ENCODE measurements around the gene DSCAML1.

The DSCAML1 gene

DNA sequence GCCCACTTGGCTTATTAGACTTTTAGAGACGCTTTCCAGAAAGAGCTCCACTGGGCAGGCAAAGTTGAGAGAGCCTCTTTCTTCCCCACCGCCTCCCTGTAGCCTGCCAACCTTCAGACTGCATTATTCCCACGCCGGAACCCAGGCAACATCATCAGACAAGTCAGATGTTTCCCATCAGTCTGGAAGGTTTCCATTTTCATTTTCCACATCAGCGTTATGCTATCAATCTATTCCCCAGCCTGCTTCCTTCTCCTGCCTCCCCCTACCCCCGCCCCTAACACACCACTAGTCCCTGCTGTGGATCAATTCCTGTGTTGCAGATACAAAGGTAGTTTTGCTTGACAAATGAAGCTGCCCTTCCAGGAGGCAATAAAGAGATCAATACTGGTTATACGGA, 184.8 kb downstream of the DSCAML1 start:
- TF ChIP-seq, protein P1, sequence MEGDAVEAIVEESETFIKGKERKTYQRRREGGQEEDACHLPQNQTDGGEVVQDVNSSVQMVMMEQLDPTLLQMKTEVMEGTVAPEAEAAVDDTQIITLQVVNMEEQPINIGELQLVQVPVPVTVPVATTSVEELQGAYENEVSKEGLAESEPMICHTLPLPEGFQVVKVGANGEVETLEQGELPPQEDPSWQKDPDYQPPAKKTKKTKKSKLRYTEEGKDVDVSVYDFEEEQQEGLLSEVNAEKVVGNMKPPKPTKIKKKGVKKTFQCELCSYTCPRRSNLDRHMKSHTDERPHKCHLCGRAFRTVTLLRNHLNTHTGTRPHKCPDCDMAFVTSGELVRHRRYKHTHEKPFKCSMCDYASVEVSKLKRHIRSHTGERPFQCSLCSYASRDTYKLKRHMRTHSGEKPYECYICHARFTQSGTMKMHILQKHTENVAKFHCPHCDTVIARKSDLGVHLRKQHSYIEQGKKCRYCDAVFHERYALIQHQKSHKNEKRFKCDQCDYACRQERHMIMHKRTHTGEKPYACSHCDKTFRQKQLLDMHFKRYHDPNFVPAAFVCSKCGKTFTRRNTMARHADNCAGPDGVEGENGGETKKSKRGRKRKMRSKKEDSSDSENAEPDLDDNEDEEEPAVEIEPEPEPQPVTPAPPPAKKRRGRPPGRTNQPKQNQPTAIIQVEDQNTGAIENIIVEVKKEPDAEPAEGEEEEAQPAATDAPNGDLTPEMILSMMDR (IDR thresholded peaks at IDR 0.05; ENCODE audit: control insufficient read depth, insufficient read depth, low read depth, low read length, missing control alignments), result no peak
- no peak for DNase-seq (ENCODE audit: low read depth)
- H3K4me3 ChIP-seq (ENCODE audit: control insufficient read depth, low read depth, low read length), result no peak overlapping the region

DNA sequence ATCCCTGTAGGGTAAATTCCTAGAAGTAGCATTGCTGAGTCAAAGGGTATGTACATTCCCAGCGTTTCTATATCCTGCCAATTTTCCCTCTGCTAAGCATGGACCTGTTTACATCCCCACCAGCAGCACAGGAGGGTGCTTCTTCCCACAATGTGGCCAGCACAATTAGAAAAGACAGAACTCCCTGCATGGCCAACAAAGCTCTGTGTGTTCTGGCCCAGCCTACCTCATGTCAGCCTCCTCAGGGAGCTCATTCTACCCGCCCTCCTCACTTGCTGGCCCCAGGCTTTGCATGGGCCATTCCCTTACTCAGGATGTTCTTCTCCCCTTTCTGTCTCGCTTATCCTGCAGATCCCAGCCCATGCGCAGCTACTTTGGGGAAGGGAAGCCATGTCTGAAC, 186.1 kb downstream of the DSCAML1 start:
- TF ChIP-seq, protein P1 (IDR thresholded peaks at IDR 0.05; ENCODE audit: control insufficient read depth, insufficient read depth, low read depth, low read length, missing control alignments), result no peak
- DNase-seq (ENCODE audit: low read depth), result no peak
- H3K4me3 ChIP-seq (ENCODE audit: control insufficient read depth, low read depth, low read length), result no peak overlapping the region

DNA sequence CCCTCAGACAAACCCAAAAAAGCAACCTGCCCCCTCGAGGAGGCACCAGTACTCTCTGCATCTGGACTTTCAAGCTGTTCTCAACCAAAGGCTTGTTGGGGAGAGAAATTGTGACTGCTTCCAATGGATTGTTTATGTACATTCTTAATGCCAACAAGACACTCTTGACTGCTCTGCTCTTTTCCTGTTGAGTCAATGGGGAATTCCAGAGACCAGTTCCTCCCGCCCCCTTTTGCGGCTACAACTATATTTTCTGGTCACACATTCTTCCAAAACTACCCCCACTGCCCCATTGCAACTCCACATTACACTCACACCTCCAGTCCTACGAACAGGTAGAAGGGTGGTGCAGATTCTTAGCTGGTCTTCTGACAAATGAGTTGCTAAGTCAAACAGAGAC, 187.0 kb downstream of the DSCAML1 start:
- H3K4me3 ChIP-seq (ENCODE audit: control insufficient read depth, low read depth, low read length), result no peak overlapping the region
- TF ChIP-seq, protein P1 (IDR thresholded peaks at IDR 0.05; ENCODE audit: control insufficient read depth, insufficient read depth, low read depth, low read length, missing control alignments), result no peak
- DNase-seq (ENCODE audit: low read depth), result no peak

DNA sequence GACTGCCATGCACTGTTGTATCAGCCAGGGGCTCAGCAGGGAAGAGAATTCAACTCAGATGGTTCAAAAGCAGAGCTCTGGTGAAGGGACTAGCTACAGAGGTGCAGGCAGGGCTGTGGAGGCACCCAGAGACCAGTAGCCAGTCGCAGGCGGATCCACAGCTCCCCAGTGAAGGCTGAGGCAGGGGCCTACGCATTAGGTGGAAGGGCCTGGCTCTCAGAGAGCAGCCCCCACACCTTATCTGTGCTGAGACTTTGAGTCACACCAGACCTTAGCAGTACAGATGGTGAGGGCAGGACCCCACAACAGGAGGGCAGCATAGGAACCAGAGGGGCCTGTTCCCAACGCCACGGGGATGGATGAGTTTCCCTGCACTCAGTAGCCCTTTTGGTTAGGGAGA, 189.6 kb downstream of the DSCAML1 start:
- no peak overlapping the region for H3K4me3 ChIP-seq (ENCODE audit: control insufficient read depth, low read depth, low read length)
- TF ChIP-seq, protein P1 (IDR thresholded peaks at IDR 0.05; ENCODE audit: control insufficient read depth, insufficient read depth, low read depth, low read length, missing control alignments), result no peak

DNA sequence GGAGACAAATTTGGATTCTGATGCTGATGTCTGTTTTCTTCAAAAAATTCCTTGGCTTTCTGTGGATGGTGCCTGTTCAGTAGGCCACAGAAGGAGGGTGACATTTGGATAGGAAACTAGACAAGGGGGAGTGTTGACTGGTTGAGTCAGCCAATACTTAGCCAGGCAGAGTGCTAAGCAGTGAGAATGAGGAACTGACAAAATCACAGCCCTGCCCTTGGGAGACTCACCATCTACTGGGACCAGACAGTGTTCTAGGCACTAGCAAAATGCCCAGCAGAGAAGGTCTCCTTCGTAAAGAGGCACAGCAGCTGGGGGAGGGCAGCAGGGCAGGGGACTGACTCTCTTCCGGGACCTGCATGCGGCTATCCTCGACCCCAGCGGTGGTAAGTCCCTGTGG, 190.2 kb downstream of the DSCAML1 start:
- TF ChIP-seq, protein P1 (IDR thresholded peaks at IDR 0.05; ENCODE audit: control insufficient read depth, insufficient read depth, low read depth, low read length, missing control alignments), result no peak
- no peak for DNase-seq (ENCODE audit: low read depth)
- no peak overlapping the region for H3K4me3 ChIP-seq (ENCODE audit: control insufficient read depth, low read depth, low read length)

More for the DNA sequence above, 189.6 kb downstream of the DSCAML1 start:
- DNase-seq (ENCODE audit: low read depth), result no peak

DNA sequence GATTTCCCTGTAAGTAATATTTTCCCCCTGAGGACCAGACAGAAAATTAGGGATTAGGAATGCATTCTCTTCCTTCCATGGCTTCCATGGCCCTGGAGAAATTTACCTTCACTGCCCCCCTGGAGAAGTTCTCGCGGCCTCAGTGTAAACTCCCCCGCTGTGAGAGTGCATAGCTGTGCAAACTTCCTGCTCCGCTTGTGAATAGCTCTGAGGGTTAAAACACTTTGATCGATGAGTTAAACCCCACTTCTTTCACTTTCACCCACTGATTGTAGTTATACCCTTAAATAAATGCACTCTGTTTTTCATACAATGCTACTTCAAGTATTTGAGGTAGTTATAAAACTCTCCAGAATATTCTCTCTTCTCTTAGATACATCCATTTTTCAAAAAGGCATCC, 190.8 kb downstream of the DSCAML1 start:
- TF ChIP-seq, protein P1 (IDR thresholded peaks at IDR 0.05; ENCODE audit: control insufficient read depth, insufficient read depth, low read depth, low read length, missing control alignments), result no peak
- H3K4me3 ChIP-seq (ENCODE audit: control insufficient read depth, low read depth, low read length), result no peak overlapping the region
- no peak for DNase-seq (ENCODE audit: low read depth)

DNA sequence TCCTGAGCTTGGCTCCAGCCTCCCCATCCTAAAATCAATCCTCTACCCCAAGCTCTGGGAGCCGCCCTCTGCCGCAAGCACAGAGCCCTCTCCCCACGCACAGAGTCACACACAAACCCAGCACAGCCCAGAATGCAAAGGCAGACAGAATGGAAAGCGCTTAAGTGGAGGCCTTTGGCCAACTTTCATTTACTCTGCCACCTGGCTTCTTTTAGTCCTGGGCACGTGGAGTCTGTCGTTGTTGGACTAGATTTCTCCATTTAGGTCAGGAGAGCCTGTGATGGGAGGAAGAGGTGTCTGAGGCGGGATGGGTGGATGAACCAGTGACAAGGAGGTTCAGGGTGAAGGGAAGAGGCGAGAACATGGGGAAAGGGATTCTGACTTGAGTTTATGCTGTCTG, 191.7 kb downstream of the DSCAML1 start:
- H3K4me3 ChIP-seq (ENCODE audit: control insufficient read depth, low read depth, low read length), result no peak overlapping the region
- TF ChIP-seq, protein P1 (IDR thresholded peaks at IDR 0.05; ENCODE audit: control insufficient read depth, insufficient read depth, low read depth, low read length, missing control alignments), result no peak
- no peak for DNase-seq (ENCODE audit: low read depth)

Measured in AG09309 (cell line).